Measurements from ENCODE around the gene ADAMTS2. TPM values are rescaled to one million over a fixed set of nuclear protein-coding genes. Genes with fewer than 3 reads are reported as not detected.
A peak's percentile ranks its signal among the peaks of the same experiment; 100 is the strongest.

Gene ADAMTS2
- total RNA-seq, 6 experiments from 2014 or later: 31.5 to 38.4 (median 34.1) TPM

DNA sequence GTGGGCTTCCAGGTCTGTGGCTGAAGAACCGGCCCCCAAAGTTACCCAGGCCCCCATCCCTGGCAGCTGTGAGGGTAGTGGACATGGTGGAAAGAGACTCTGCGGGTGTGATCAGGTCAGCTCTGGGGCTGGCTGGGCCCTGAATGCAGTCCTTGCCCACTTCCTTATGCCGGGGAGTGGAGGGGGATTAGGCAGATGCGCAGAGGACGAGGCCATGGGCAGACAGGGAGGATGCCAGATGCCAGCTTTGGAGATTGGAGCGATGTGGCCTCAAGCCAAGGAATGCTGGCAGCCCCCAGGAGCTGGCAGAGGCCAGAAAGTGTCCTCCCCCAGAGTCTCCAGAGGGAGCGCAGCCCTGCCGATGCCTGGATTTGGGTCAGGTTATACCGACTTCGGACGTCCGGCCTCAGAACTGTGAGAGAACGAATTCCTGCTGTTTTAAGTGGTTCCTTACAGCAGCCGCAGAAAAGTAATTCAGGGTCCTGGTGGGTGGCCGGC is 69.8 kb downstream of the ADAMTS2 start:
- H3K27ac Mint-ChIP-seq: peak overlapping the region; percentile 100
- no peaks in the 10 kb centered on the region for H3K36me3 Mint-ChIP-seq (ENCODE audit: low read depth)
- no peak for TF ChIP-seq CTCF (IDR thresholded peaks at IDR 0.05)
- H3K4me1 Mint-ChIP-seq (ENCODE audit: low read depth): peaks cover 73% of the 10 kb centered on the region
- peak overlapping the region; percentile 76 for H3K4me3 Mint-ChIP-seq
- DNase-seq: peak; percentile 18
- peaks cover 1% of the 10 kb centered on the region; the same call in 1 of the 2 replicates for H3K27me3 Mint-ChIP-seq (ENCODE audit: insufficient read depth)
- no peaks in the 10 kb centered on the region for H3K9me3 Mint-ChIP-seq

DNA sequence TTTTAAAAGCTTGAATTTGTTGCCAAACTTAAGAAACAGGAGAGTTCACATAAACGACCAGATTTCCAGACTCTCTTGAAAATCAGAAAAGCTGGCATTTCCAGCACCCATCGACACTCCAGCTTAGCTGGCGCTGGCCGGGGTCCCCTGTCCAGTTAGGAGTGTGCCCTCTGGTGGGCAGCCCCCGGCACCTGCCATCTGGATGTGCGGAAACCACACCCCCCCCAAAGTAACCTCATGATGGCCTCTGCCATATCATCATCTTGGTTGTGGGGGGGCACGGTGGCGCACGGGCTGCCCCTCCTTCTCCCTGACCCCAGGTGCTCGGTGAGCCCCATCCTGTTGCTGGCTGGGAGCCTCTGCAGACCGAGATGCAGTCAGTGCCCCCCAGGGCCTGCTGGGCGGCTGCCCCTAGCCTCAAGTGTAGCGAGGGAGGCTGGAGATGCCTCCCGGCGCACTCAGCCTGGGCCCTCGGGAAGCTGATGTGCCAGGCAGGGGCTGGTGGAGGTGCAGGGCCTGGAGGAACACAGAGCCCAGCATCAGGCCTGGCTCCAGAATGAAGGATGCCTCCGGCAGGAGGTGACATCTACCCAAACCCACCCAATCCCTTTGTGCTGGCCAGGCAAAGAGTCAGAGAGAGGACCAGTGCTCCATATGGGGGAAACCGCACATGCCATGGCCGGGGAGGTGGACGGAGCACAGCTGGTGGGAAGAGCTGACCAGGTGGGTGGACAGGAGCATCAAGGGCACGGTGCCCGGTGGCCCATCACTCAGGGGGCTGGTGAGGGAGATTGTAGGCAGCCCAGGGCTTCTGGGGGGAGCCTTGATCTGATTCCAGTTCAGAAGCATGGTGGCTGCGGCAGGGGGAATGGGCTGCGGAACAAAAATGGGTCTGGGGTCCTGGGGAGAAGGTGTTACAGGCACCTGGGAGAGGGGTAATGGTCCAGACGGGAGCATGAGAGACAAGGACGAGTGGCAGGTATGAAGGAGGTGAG is 70.6 kb downstream of the ADAMTS2 start:
- Mint-ChIP-seq H3K36me3 (ENCODE audit: low read depth) (no peaks in the 10 kb centered on the region), H3K27me3 (ENCODE audit: insufficient read depth) (peaks cover 4% of the 10 kb centered on the region), H3K9me3 (no peaks in the 10 kb centered on the region), H3K4me3 (peak overlapping the region; percentile 76), H3K4me1 (ENCODE audit: low read depth) (peaks cover 76% of the 10 kb centered on the region), H3K27ac (peak overlapping the region; percentile 100)
- peak; percentile 64 for TF ChIP-seq CTCF (IDR thresholded peaks at IDR 0.05)
- no peak for DNase-seq

DNA sequence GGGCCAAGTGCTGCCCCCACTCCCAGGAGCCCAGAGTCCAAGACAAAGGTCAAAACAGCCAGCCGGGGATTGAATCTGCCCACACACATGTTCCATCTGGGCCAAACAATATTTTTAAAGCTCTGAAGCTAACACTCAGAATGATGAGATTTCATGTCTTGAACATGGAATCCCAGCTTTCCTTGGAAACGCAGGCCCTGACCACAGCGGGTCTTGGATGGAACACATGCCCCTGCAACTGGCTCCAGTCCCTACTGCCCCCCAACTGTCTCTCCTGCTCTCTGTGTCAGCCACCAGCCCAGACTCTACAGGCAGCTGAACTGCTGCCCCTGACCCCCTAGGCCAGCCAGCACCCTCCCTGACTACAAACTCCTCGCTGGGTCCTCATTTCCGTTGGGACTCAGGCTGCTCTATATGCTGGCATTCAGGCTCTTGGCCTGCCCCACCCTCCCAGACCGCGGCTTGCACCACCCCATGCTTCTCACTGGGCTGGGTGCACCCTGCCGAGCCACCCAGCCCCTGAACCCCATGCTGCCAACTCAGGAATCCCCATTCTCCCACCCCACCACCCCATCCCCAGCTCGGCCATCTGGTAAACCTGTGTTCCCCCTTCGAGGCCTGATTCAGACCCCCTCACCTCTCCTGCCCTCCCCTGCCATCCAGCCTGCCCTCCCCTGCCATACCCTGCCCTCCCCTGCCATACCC is 71.7 kb downstream of the ADAMTS2 start:
- Mint-ChIP-seq H3K4me3 (no peak overlapping the region), H3K36me3 (ENCODE audit: low read depth) (peaks cover 4% of the 10 kb centered on the region; the same call in 1 of the 2 replicates), H3K4me1 (ENCODE audit: low read depth) (peaks cover 76% of the 10 kb centered on the region), H3K27ac (peak overlapping the region; percentile 79), H3K27me3 (ENCODE audit: insufficient read depth) (peaks cover 4% of the 10 kb centered on the region), H3K9me3 (no peaks in the 10 kb centered on the region)
- no peak for TF ChIP-seq CTCF (IDR thresholded peaks at IDR 0.05)
- DNase-seq: no peak

DNA sequence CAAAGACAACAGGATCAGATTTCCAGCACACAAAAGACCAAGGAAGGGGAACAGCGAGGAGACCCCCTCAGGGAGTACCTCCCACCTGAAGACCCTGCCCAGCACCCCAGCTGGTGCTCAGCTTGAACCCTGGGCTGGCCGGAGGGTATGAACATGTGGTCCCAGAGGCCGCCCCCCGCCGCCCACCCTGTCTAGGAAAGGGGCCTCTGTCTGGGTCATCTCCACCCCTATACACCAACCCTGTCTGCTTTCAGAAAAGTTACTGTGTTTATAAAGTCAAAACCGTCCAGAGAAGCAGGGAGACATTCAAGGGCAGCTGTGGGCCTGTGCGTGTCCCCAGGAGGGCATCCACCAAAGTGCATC is 72.2 kb downstream of the ADAMTS2 start:
- TF ChIP-seq CTCF (IDR thresholded peaks at IDR 0.05): no peak
- no peak for DNase-seq
- peaks cover 4% of the 10 kb centered on the region for H3K27me3 Mint-ChIP-seq (ENCODE audit: insufficient read depth)
- H3K36me3 Mint-ChIP-seq (ENCODE audit: low read depth): peaks cover 4% of the 10 kb centered on the region; the same call in 1 of the 2 replicates
- H3K9me3 Mint-ChIP-seq: no peaks in the 10 kb centered on the region
- peak overlapping the region; percentile 79 for H3K27ac Mint-ChIP-seq
- peaks cover 76% of the 10 kb centered on the region for H3K4me1 Mint-ChIP-seq (ENCODE audit: low read depth)
- H3K4me3 Mint-ChIP-seq: no peak overlapping the region

DNA sequence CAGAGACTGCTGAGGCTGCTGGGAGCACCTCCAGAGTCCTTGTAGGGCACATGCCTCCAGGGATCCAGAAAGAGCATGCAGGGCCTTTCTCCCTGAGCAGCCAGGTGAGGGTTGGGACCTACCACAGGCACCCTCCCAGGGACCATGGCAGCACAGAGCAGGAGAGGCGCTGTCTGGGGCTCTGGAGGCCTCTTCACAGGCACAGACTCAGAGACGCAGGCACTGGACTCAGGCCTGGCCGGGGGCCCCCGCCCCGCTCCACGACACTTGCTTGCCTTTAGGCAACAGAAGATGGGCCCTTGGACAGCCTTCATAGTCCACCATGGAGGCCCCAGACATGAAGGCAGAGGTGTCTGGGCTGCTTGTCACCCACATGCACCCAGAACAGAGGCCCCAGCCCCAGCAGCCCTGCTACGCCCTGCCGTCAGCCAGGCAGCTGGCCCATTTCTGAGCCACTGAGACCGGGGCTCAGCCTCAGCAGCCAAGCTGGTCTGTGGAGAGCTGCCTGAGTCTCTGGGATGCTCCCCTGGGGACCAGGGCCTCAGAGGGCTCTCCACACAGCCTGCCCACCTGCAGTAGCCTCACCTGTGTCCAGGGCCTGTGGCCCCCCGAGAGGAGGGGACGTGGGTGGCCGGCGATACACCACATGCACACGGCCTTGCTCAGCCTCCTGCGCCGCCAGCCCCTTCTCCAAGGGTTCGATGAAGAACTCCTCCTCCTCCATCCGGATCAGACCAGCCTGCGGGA is 72.8 kb downstream of the ADAMTS2 start:
- H3K4me1 Mint-ChIP-seq (ENCODE audit: low read depth): peaks cover 81% of the 10 kb centered on the region
- H3K27ac Mint-ChIP-seq: peak overlapping the region; percentile 98
- no peak for TF ChIP-seq CTCF (IDR thresholded peaks at IDR 0.05)
- DNase-seq: no peak
- no peak overlapping the region for H3K4me3 Mint-ChIP-seq
- H3K9me3 Mint-ChIP-seq: no peaks in the 10 kb centered on the region
- H3K27me3 Mint-ChIP-seq (ENCODE audit: insufficient read depth): peaks cover 4% of the 10 kb centered on the region
- peaks cover 4% of the 10 kb centered on the region; the same call in 1 of the 2 replicates for H3K36me3 Mint-ChIP-seq (ENCODE audit: low read depth)
